NCI-H2081 treated with DMSO at 0.1 percent for 48 hours (cell line): ENCODE data around the gene SLC26A6.

ENCODE experiments used
- DNase-seq: peaks from one replicate; lab custom pipeline; 2025; lab: John Stamatoyannopoulos, UW

Gene SLC26A6

DNA sequence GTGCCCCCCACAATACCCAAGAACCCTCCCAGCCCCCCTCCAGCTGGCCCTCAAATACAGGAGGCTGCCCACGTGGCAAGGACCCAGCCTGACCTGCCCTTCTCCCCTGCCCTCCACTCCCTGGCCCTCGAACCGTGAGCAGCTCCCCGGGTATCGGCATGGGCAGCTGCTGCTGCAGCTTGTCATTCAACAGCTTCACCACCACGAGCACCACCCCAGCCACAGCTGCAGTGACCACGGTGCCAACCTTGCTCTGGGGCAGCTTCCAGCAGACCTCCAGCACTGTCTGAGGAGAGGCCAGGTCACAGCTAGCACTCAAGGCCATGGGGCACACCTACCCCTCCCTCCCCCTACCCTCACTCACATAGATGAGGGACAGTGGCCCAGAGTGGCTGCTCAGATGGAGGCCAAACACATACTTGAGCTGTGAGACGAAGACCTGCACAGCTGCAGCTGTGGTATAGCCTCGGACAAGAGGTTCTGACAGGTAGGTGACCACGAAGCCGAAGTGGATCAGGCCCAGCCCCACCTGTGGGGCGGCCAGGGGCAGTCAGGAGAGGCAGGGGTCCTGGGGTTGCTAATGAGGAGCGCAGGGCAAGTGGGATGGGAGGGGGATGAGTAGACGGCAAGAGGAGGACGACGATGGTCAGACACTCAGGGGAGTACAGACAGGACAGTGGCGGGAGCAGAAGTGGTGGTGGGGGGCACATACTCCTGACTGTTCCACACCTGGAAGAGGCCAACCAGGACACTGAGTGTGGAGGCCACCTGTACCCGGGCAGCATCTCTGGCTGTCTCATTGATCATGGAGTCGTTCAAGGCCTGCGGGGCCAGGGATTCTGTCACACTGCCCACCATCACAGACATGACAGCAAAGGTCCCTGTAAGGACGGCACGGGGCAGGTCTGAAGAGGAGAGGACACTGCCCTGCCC, 3.5 kb downstream of the SLC26A6 start:
- DNase-seq, result no peak

DNA sequence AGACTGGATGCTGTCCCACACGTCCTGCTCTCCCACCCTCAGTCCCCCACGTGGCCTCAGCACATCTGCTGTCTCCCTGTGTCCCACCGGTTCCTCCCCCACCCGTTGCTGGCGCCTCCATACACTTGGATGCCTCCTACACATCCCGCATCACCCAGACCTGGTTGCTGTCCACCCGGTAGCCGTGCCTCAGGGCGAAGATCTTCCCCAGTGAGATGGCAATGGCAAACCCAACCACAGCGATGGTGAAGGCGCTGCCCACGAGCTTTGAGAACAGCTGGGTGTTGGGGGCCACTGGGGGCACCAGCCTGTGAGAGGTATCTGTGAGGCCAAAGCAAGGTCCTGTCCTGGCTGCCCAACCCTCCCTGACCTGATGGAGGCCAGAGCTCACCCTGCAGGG, 4.4 kb downstream of the SLC26A6 start:
- DNase-seq, result no peak

- DNase-seq, result no peak
These were observed 4.9 kb downstream of the SLC26A6 start for GRCh38 chr3:48630407-48630806.

GRCh38 chr3:48629894-48630293, 5.4 kb downstream of the SLC26A6 start:
- no peak for DNase-seq

GRCh38 chr3:48628277-48629017, 6.8 kb downstream of the SLC26A6 start:
- no peak for DNase-seq

DNA sequence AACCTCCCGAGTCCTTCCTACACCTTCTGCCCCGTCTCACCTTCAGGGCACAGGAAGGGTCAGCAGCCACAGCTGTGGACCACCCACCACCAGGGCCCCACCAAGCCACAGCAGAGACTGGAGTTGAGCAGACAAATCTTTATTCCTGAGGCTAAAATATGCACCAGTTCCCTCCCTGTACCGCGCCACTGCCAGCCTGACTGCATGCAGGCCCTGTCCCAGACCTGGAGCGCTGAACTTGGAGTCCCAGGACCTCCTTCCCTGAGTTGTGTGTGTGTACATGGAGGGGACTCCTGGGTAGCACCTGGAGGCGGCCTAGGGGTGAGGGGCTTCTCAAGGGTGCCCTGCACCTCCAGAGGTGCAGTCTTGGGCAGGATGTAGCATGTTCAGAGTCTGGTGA, 9.7 kb downstream of the SLC26A6 start:
- no peak for DNase-seq

- DNase-seq, result no peak
These were observed 10.5 kb downstream of the SLC26A6 start for GRCh38 chr3:48624767-48625166.

DNA sequence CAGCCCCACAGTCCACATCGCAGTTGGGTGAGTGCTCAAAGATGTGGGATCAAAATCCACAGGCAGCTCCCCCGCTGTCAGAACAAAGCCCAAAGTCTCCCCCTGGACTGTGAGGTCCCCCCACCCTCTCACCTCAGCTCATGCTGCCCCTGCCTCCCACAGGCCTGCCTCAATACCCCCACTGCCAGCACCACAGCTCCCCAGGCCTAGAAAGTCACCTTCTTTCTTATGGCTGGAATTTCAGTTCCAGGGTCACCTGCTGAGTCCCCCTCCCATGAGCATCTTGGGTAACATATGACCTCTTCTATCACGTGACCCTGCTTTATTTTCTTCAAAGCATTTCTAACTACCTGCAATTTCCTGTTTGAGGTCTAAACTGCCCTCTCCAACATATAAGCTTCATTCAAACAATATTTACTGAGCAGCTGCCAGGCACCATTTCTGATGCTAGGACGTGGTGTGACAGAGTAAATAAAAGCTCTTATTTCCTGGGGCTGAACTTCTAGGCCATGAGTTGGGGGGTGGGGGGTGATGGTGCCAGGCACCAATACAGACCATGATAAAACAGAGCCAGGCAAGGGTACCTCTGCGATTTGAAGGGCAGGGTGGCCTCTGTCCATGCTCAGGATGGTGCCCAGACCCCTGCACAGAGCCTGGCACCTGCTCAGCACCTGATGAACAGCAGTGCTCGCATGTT, 11.3 kb downstream of the SLC26A6 start:
- DNase-seq, result peak; percentile 79

DNA sequence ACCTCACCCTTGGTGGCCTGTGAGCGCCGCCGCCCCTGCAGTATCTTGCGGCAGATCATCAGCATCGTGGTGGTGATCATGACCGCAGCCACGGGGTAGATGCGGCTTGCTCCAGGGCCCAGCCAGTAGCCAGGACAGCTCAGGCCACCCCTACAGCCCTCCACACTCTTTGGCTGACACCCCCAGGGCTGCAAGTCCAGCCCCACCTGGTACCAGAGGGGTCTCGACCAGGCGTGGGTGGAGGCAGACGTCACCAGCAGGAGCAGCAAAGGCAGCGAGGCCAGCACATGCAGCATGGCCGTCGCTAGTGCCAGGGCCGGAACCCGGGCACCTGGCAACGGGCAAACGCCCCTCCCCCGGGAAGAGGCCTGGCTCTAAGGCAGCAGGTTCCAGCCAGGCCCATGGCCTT, 13.8 kb downstream of the SLC26A6 start, which contains the start of gene TMEM89:
TSS of gene TMEM89 (minus strand) at position 309 of the 409 bp plus-strand sequence. CDS start at position 296, 13 bp downstream.
- DNase-seq, result no peak

- no peak for DNase-seq
These were observed 15.4 kb downstream of the SLC26A6 start for GRCh38 chr3:48619541-48620524.

DNA sequence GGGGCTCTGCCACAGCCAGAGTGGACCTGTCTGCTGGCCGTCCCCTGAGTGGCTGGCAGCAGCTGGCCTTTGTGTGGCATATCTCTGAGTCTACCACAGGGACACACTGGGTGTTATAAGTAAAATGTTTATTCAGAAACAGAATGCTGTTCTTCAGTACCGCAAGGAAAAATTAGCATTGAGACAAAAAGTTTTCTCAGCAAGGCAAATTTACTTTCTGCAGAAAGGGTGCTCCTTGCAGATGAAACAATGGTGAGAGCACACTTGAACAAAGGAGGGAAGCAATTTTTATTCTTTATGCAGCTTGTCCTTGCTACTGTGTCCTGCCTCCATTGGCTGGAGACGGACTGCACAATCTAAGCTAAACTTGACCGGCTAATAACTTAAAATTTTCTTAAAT, 17.7 kb downstream of the SLC26A6 start:
- DNase-seq, result no peak

GRCh38 chr3:48614044-48614443, 21.2 kb downstream of the SLC26A6 start:
- DNase-seq, result no peak

DNA sequence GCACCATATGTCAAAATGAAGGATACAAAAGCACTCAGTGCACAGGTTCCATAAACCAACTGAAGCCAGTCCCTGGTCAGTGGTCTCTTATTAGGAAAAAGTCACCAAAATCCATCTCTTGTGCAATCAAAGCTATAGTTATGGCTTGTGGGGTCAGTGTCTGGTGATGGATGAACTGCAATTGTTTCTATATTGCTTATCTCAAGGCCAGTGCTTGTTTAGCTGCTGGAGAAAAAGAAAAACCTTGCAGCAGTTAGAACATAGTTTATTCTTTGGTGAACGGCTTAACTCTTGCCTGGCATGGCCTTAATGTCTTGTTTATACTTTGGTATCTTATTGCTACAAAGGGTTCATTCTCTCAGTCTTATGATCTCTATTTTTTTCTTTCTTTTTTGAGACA, 23.0 kb downstream of the SLC26A6 start:
- no peak for DNase-seq

GRCh38 chr3:48609088-48610005, 25.9 kb downstream of the SLC26A6 start, which contains the start of gene UQCRC1:
Gene UQCRC1, minus strand, starts transcription at chr3:48609646. Its CDS starts 26 bp downstream, at chr3:48609620.
- peak; percentile 44 for DNase-seq

- DNase-seq, result no peak
These were observed 27.7 kb downstream of the SLC26A6 start for GRCh38 chr3:48607519-48607918.

GRCh38 chr3:48601622-48601994, 33.7 kb downstream of the SLC26A6 start:
- DNase-seq, result no peak

DNA sequence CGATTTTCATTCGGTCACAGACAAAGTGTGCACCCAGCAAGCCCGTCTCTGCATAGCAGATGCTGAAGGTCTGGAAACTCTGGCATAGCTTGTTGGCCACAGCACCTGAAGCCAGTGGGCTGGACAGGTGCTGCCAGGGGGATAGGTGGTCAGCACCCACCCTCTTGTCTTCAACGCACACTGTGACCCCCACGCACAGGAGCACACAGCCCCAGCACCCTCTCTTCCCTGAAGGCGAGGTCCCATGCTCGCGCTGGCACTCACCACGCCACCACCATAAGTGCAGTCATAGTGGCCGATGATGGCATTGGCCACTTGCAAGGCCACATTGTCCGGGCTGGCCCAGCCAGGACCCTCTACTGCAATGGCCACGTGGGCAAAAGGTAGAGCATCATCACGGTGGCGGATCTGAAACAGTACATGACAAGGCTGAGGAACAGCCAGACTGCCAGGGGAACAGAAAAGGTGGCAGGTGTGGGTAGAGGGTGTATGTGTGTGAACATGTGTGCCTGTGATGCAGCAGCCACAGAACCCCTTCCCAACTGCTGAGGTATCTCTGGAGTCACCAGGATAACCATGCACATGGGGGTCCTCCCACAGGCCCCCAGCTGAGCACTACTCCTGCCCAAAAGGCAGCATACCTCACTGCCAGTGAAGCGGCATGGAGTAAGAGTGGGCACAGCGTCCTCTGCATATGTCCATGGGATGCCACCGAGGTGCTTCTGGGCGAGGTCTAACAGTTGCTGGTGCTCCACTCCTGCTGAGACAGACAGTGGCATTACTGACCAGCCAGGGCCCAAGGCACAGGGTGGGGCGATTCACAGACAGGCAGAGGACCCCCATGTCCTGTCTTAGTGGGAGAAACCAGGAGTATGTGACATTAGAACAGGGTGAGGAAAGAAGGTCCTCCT, 34.3 kb downstream of the SLC26A6 start:
- no peak for DNase-seq

- DNase-seq, result no peak
These were observed 35.6 kb downstream of the SLC26A6 start for GRCh38 chr3:48599509-48600285.
